Stomach smooth muscle (tissue), 2 donors: ENCODE data around the gene DNAJC8.

Experiments used
- H3K27ac ChIP-seq: one replicate; pipeline ENCODE4 v1.7.0; 2013; ENCODE audit warnings: mild to moderate bottlenecking, low read length, inconsistent platforms
- H3K27me3 ChIP-seq, 2 donors: one replicate each; pipeline ENCODE4 v1.7.0; 2013; ENCODE audit warnings: low read length in 2 of 2; ENCODE audit not compliant: insufficient read depth in 2 of 2, control insufficient read depth in 1 of 2
- H3K36me3 ChIP-seq, 2 donors: one replicate each; pipeline ENCODE4 v1.7.0; 2013; ENCODE audit warnings: low read length in 2 of 2; ENCODE audit not compliant: control insufficient read depth in 2 of 2, insufficient read depth in 2 of 2
- H3K4me1 ChIP-seq: one replicate; pipeline ENCODE4 v1.7.0; 2013; ENCODE audit warnings: low read length; ENCODE audit not compliant: control insufficient read depth, insufficient read depth
- H3K4me3 ChIP-seq, 2 donors: one replicate each; pipeline ENCODE4 v1.7.0; 2013; ENCODE audit warnings: low read length in 2 of 2
- H3K9ac ChIP-seq, 2 donors: one replicate each; pipeline ENCODE4 v1.7.0; 2013; ENCODE audit warnings: low read length in 2 of 2, mild to moderate bottlenecking in 1 of 2
- H3K9me3 ChIP-seq, 2 donors: one replicate each; pipeline ENCODE4 v1.7.0; 2013; ENCODE audit warnings: low read length in 2 of 2; ENCODE audit not compliant: control insufficient read depth in 2 of 2
- donor health status: healthy.
- donor health status: Pancreatic carcinoma.

DNAJC8 gene, protein sequence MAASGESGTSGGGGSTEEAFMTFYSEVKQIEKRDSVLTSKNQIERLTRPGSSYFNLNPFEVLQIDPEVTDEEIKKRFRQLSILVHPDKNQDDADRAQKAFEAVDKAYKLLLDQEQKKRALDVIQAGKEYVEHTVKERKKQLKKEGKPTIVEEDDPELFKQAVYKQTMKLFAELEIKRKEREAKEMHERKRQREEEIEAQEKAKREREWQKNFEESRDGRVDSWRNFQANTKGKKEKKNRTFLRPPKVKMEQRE

DNA sequence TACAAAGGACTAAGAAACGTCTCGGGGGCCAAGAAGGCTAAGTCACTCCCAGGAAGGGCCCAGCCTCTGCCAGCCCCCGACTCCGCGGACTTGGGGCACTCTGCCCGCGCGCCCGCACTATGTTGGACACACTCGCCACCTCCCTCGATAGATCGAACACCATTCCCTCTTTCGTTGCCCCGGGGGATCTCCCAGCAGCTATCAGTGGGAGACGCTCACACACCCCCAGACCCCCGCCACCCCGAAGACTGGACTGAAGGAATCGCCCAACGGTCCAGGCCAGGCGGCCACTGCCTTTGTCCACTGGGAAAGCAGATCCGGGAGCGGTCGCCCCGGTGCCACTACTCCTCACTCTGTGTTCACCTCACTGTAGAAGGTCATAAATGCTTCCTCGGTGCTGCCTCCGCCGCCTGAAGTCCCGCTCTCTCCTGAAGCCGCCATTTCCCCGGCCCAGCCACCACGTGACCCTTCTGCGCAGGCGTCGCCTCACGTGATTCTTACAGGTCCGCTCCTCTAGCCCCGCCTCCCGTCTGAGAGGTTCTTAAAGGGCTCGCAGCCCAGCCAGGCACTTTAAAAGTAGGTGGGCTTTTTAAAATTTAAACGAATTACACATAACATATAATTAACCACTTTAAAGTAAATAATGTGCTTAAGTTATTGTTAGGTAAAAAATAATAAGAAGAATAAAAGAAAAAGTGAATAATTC is at the start of gene DNAJC8:
TSS of gene DNAJC8 (minus strand) at position 472 of the 706 bp plus-strand sequence. CDS start at position 441, 31 bp downstream.
- Histone ChIP-seq H3K9ac (peak within 1 kb of the TSS; percentile 96), H3K4me1 (peaks cover 24% of the 10 kb centered on the region), H3K27me3 (no peaks in the 10 kb centered on the region), H3K27ac (peak within 1 kb of the TSS; percentile 89), H3K4me3 (peak within 1 kb of the TSS; percentile 70 to 99), H3K9me3 (no peaks in the 10 kb centered on the region), H3K36me3 (peaks cover under 1 to 12% of the 10 kb centered on the region in 2 donors)

DNA sequence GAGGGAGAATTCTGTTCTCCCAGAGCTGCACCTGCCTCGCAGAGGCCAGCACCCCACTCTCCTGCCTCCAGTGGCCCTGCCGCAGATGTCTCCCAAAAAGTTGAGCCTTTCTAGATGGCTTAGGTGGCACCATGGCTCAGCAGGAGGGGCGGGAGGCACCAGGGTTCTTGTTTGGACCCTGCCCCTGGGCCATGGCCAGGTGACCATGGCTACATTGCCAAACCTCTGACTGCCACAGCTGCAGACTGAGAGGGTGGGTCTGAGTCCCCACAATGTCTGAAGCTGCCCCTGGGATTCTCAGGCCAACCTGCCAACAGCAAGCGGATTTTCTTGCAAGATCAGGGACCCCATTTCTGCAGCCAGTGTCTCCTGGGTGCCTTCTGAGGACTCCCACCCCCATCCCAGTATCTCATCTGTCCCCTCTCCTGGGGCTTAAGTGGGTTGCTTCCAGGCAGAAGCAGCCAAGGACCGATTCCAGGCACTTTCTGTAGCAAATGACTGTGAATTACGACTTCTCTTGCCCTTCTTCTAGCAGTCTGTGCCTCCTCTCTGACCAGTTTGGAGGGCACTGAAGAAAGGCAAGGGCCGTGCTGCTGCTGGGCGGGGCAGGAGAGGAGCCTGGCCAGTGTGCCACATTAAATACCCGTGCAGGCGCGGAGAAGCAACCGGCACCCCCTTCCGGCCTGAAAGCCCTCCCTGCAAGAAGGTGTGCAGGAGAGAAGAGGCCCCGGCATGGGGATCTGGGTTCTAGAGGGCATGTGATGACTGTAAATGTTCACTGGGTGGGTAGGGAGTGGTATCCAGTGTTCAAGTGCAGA is 49.0 kb upstream of the DNAJC8 start:
- Histone ChIP-seq H3K9me3 (no peaks in the 10 kb centered on the region), H3K27me3 (no peaks in the 10 kb centered on the region), H3K9ac (no peak overlapping the region), H3K4me3 (no peak overlapping the region), H3K27ac (no peak overlapping the region), H3K36me3 (peaks cover 19 to 35% of the 10 kb centered on the region in 2 donors), H3K4me1 (no peaks in the 10 kb centered on the region)

DNA sequence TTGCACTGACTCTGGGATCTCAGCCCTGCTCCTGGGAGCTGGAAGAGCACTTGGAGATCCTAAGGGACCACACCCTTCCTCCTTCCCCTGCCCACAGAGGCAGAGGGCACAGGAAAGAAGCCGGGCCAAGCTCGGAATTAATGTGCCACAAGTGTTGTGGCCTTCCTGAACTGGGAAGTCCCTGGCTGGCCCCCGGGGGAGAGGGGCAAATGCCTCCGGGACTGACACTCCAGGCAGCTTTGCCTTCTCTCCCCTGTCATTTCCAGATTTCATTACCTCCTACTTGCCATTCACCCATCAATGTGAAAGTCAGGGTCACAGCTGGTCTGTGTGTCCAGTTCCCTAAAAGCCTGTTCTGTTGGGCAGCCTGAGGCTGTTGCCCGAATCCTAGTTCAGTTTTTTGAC is 48.1 kb upstream of the DNAJC8 start:
- Histone ChIP-seq H3K9ac (no peak overlapping the region), H3K4me1 (no peaks in the 10 kb centered on the region), H3K4me3 (no peak overlapping the region), H3K27ac (no peak overlapping the region), H3K36me3 (peaks cover 19 to 35% of the 10 kb centered on the region in 2 donors), H3K27me3 (no peaks in the 10 kb centered on the region), H3K9me3 (no peaks in the 10 kb centered on the region)

DNA sequence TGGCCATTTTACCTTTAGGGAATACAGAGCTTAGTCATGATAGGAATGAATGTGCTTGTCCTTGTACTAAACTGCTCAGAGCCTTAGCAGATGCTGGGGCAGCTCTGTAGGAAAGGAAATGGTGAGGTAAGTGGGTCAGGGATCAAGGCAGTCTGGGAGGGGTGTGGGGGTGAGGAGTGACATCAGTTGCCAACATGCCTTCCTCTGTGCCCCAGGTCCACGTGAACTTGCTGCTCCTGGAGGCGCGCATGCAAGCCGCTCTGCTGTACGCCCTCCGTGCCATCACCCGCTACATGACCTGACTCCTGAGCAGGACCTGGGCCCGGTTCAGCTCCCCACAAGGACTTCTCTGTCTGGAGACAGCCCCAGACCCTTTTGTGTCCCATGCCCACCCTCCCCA is 47.7 kb upstream of the DNAJC8 start:
- H3K4me1 ChIP-seq, result no peaks in the 10 kb centered on the region
- H3K36me3 ChIP-seq, result peaks cover 19 to 35% of the 10 kb centered on the region in 2 donors
- H3K4me3 ChIP-seq, result no peak overlapping the region
- no peaks in the 10 kb centered on the region for H3K9me3 ChIP-seq
- no peak overlapping the region for H3K27ac ChIP-seq
- H3K27me3 ChIP-seq, result no peaks in the 10 kb centered on the region
- no peak overlapping the region for H3K9ac ChIP-seq

DNA sequence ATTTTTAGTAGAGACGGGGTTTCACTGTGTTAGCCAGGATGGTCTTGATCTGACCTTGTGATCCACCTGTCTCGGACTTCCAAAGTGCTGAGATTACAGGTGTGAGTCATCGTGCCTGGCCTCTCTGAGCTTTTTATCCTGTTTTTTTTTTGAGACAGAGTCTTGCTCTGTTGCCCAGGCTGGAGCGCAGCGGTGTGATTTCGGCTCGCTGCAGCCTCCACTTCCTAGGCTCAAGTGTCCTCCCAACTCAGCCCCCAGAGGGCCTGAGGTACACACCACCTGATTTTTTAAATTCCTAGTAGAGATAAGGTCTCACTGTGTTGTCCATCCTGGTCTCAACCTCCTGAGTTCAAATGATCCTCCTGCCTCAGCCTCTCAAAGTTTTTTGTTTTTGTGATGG is 46.9 kb upstream of the DNAJC8 start:
- H3K9me3 ChIP-seq, result no peaks in the 10 kb centered on the region
- no peak overlapping the region for H3K27ac ChIP-seq
- no peaks in the 10 kb centered on the region for H3K27me3 ChIP-seq
- peaks cover 22 to 37% of the 10 kb centered on the region in 2 donors for H3K36me3 ChIP-seq
- H3K4me3 ChIP-seq, result no peak overlapping the region
- no peaks in the 10 kb centered on the region for H3K4me1 ChIP-seq
- no peak overlapping the region for H3K9ac ChIP-seq

DNA sequence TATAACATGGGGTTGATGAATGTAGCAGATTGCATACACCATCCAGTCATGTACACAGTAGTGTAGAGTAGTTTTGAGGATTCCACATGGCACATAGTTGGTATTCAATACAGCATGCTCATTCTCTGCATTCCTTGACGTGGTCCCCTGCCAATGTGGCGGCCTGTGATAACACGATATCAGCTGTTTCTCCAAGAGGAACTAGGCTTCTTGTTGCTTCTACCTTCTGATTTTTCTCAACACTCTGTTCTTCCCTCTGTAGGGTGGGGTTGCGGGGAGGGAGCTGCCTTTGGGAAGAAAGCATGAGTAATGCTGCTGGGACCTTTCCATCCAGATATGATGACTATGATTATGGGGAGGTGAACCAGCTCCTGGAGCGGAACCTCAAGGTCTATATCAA is 45.9 kb upstream of the DNAJC8 start:
- no peaks in the 10 kb centered on the region for H3K9me3 ChIP-seq
- no peaks in the 10 kb centered on the region for H3K4me1 ChIP-seq
- H3K27me3 ChIP-seq, result no peaks in the 10 kb centered on the region
- H3K4me3 ChIP-seq, result no peak overlapping the region
- no peak overlapping the region for H3K9ac ChIP-seq
- no peak overlapping the region for H3K27ac ChIP-seq
- peaks cover 32 to 45% of the 10 kb centered on the region in 2 donors for H3K36me3 ChIP-seq

DNA sequence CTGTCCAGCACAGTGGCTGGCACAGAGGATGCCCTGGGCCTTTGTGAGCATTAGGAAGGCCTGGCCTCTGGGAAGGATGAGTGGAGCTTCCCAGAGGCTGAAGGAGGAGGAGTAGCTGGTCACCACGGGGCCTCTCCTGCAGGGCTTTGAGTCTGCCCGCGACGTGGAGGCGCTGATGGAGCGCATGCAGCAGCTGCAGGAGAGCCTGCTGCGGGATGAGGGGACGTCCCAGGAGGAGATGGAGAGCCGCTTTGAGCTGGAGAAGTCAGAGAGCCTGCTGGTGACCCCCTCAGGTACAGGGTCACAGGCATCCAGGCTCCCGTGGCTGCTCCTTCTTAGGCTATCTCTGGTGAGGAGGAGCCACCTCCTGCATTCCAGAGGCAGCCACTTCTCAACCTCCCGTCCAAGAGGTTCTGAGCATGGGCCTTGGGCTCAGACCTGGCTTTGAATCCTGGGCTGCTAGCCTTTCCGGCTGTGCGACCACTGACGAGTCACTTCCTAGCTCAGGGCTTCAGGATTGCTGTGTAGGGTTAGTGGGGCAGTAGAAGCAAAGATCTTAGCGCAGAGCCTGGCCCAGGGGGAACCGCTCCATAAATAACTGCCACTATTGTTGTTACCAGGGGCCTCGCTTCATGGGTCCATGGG is 40.5 kb upstream of the DNAJC8 start:
- Histone ChIP-seq H3K36me3 (peaks cover 26 to 28% of the 10 kb centered on the region in 2 donors), H3K9me3 (no peaks in the 10 kb centered on the region), H3K9ac (no peak overlapping the region), H3K4me1 (no peaks in the 10 kb centered on the region), H3K4me3 (no peak overlapping the region), H3K27me3 (no peaks in the 10 kb centered on the region), H3K27ac (no peak overlapping the region)

DNA sequence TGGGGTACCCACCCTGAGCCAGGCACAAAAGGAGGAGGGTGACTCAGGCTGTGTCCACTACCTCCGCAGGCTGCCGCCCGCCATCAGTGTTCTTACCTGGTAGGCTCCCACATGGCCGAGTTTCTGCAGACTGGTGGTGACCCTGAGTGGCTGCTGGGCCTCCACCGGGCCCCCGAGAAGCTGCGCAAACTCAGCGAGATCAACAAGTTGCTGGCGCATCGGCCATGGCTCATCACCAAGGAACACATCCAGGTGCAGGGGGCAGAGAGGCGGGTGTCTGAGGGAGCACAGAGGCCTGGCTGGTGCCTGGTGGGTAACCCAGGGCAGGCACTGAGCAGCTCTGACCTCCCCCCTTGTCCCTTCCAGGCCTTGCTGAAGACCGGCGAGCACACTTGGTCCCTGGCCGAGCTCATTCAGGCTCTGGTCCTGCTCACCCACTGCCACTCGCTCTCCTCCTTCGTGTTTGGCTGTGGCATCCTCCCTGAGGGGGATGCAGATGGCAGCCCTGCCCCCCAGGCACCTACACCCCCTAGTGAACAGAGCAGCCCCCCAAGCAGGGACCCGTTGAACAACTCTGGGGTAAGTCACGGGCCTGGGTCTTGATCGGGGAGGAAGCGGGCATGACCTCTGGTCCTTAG is 39.5 kb upstream of the DNAJC8 start:
- no peaks in the 10 kb centered on the region for H3K4me1 ChIP-seq
- no peaks in the 10 kb centered on the region for H3K9me3 ChIP-seq
- H3K27ac ChIP-seq, result no peak overlapping the region
- H3K27me3 ChIP-seq, result no peaks in the 10 kb centered on the region
- H3K4me3 ChIP-seq, result no peak overlapping the region
- peaks cover 26 to 28% of the 10 kb centered on the region in 2 donors for H3K36me3 ChIP-seq
- H3K9ac ChIP-seq, result no peak overlapping the region

DNA sequence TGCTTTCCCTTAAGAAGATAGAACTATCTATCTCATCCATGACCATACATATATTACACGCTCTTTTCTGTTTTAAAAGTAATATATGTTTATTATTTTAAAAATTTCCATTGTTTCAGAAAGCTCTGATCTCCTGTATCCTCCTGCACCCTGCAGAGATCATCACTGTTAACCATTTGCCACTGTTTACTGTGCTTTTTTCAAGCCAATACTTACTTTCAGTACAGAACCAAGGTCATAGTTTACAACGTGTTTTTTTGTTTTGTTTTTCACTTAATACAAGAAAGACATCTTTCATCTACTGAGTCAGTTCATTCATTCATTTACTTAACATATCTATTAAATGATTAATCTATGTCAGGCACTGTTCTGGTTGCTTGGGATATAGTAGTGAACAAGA is 36.7 kb upstream of the DNAJC8 start:
- Histone ChIP-seq H3K36me3 (peaks cover 22 to 23% of the 10 kb centered on the region in 2 donors), H3K4me1 (peaks cover 5% of the 10 kb centered on the region), H3K9me3 (no peaks in the 10 kb centered on the region), H3K27me3 (no peaks in the 10 kb centered on the region), H3K9ac (no peak overlapping the region), H3K27ac (no peak overlapping the region), H3K4me3 (no peak overlapping the region)

DNA sequence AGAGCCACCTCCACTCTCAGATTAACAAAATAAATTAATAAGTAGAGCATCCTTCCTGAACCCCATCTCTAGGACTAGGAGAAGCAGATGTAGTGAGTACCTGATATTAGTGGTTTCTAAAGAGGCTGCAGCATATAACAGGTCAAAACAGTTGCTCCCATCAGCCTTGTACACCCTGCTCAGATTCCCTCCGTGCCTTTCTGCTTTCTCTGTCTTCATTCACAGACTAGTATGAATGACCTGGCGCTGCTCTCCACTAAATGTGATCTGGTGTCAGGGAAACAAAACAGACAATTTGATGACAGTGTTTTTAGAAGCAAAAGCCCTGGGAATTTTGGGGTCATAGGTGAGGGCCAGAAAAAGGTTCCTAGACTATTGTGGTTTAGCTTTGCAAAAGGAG is 34.8 kb upstream of the DNAJC8 start:
- no peak overlapping the region for H3K4me3 ChIP-seq
- peaks cover 5% of the 10 kb centered on the region for H3K4me1 ChIP-seq
- H3K9me3 ChIP-seq, result no peaks in the 10 kb centered on the region
- H3K27me3 ChIP-seq, result no peaks in the 10 kb centered on the region
- H3K9ac ChIP-seq, result peak overlapping the region in 1 of 2 donors; percentile 21
- H3K27ac ChIP-seq, result no peak overlapping the region
- peaks cover 8% of the 10 kb centered on the region in 2 donors for H3K36me3 ChIP-seq
